CD4-positive, alpha-beta memory T cell (primary cell): ENCODE data around the gene FCHSD2. TPM values are rescaled to one million over a fixed set of nuclear protein-coding genes. Genes with fewer than 3 reads are reported as not detected.

Source experiments
- CTCF ChIA-PET: fragments of 350-600 bp; sonication (Branson Sonifier 250); formaldehyde crosslinking; loops from one replicate; lab custom pipeline; 2021; ENCODE audit warnings: inconsistent platforms; ENCODE audit not compliant: partially characterized antibody; lab: Charles Lee
- POLR2A ChIA-PET: fragments of 350-600 bp; sonication (Branson Sonifier 250); formaldehyde crosslinking; loops from one replicate; lab custom pipeline; 2021; ENCODE audit not compliant: partially characterized antibody; lab: Charles Lee
- DNase-seq, 5 donors: peaks; one replicate each; pipeline versions ENCODE4 v3.0.0 to v3.0.0-alpha.2; 2020 to 2022; ENCODE audit warnings: mixed read lengths in 1 of 5
- H3K27ac ChIP-seq: one replicate; pipeline ENCODE4 v1.7.0; 2013; ENCODE audit warnings: low read depth, low read length
- H3K27me3 ChIP-seq: 2 replicates; pipeline ENCODE4 v1.7.0; 2013; ENCODE audit warnings: mild to moderate bottlenecking, low read length, moderate library complexity; ENCODE audit not compliant: insufficient read depth
- H3K36me3 ChIP-seq: 2 replicates; pipeline ENCODE4 v1.7.0; 2013; ENCODE audit warnings: mild to moderate bottlenecking, low read length, moderate library complexity; ENCODE audit not compliant: insufficient read depth
- H3K4me1 ChIP-seq: 2 replicates; pipeline ENCODE4 v1.7.0; 2013; ENCODE audit warnings: mild to moderate bottlenecking, low read length, moderate library complexity; ENCODE audit not compliant: insufficient read depth
- H3K4me3 ChIP-seq, 2 donors: one replicate each; pipeline ENCODE4 v1.7.0; 2013; ENCODE audit warnings: low read length in 2 of 2, mild to moderate bottlenecking in 1 of 2
- H3K9me3 ChIP-seq, 2 donors: one replicate each; pipeline ENCODE4 v1.7.0; 2013; ENCODE audit warnings: low read length in 2 of 2, control low read depth in 1 of 2; ENCODE audit not compliant: control insufficient read depth in 1 of 2
- H3K27ac Mint-ChIP-seq, 7 donors: one replicate each; pipeline ENCODE4 v1.8.0; 2020 to 2021; ENCODE audit warnings: mixed read lengths in 7 of 7, mild to moderate bottlenecking in 6 of 7, inconsistent platforms in 3 of 7, moderate library complexity in 3 of 7
- H3K27me3 Mint-ChIP-seq, 2 donors: one replicate each; pipeline ENCODE4 v1.8.0; 2020 to 2021; ENCODE audit warnings: mixed read lengths in 2 of 2
- H3K36me3 Mint-ChIP-seq, 2 donors: one replicate each; pipeline ENCODE4 v1.8.0; 2020 to 2021; ENCODE audit warnings: mixed read lengths in 2 of 2, inconsistent platforms in 1 of 2, mild to moderate bottlenecking in 1 of 2
- H3K4me1 Mint-ChIP-seq, 4 donors: one replicate each; pipeline ENCODE4 v1.8.0; 2020 to 2021; ENCODE audit warnings: mixed read lengths in 4 of 4, mild to moderate bottlenecking in 1 of 4
- H3K4me3 Mint-ChIP-seq, 8 donors: one replicate each; pipeline ENCODE4 v1.8.0; 2020 to 2021; ENCODE audit warnings: mixed read lengths in 8 of 8, mild to moderate bottlenecking in 7 of 8, moderate library complexity in 6 of 8, inconsistent platforms in 3 of 8
- H3K9me3 Mint-ChIP-seq, 8 donors: one replicate each; pipeline ENCODE4 v1.8.0; 2020 to 2021; ENCODE audit warnings: mixed read lengths in 8 of 8, mild to moderate bottlenecking in 5 of 8, inconsistent platforms in 3 of 8, moderate library complexity in 1 of 8
- intact Hi-C: fragments of 100-400 bp; cut with micrococcal nuclease; formaldehyde crosslinking; loops from one replicate; pipeline ENCODE4 v1.15.1; 2023
- polyA plus RNA-seq, 2 donors: library from polyadenylated mRNA; unstranded; fragments of 300-500 nt; fragmentation: Illumina TruSeq; gene quantifications; one replicate each; pipeline ENCODE4 v1.2.3, GENCODE V29; 2021
- total RNA-seq, 2 experiments: library from RNA; stranded (reverse); gene quantifications; one replicate each; pipeline ENCODE4 v1.2.3, GENCODE V29; 2021

Gene FCHSD2
- total and polyA plus RNA-seq, 4 experiments from 2014 or later = 9.5 to 52.0 (median 34.8) TPM

DNA sequence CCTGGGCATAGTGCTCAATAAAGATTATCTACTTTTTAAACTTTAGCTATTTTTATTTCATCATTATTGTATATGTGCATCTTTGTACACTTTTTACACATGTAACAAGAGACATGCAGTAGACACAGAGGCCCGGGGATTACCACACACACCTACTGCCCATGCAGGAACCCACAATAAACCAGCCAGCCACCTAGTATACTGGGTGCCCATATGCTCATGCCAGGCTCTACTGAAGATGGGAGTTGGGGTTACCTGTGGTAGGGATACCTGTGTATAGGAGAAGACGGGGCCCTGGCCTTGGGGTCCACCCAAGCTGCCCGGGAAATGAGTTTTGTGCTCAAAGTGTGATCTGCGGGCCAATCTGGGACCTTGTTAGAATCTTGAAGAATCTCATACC, 44.8 kb upstream of the FCHSD2 start:
- Mint-ChIP-seq H3K36me3 (no peaks in the 10 kb centered on the region), H3K4me3 (no peak overlapping the region), H3K27ac (no peak overlapping the region), H3K9me3 (no peaks in the 10 kb centered on the region), H3K4me1 (peaks cover 0 to 5% (median 3%) of the 10 kb centered on the region in 4 donors), H3K27me3 (peaks cover 3 to 16% of the 10 kb centered on the region in 2 donors)
- ChIA-PET CTCF (interaction anchor here (1.0 to 5.6 kb wide), 6 partner anchors 10 to 355 kb away, joined by 3 to 25 read pairs (median 6); no protein-coding TSS in a partner anchor), POLR2A (interaction anchor here (1.2 kb wide), 1 partner anchor 44 kb away, joined by 3 read pairs; the partner anchor contains the start of gene FCHSD2)
- intact Hi-C loops = no loop called here
- no peak overlapping the region for H3K27ac ChIP-seq
- no peaks in the 10 kb centered on the region for H3K4me1 ChIP-seq
- DNase-seq = no peak
- H3K27me3 ChIP-seq = no peaks in the 10 kb centered on the region
- no peak overlapping the region for H3K4me3 ChIP-seq
- H3K9me3 ChIP-seq = no peaks in the 10 kb centered on the region
- no peaks in the 10 kb centered on the region for H3K36me3 ChIP-seq

DNA sequence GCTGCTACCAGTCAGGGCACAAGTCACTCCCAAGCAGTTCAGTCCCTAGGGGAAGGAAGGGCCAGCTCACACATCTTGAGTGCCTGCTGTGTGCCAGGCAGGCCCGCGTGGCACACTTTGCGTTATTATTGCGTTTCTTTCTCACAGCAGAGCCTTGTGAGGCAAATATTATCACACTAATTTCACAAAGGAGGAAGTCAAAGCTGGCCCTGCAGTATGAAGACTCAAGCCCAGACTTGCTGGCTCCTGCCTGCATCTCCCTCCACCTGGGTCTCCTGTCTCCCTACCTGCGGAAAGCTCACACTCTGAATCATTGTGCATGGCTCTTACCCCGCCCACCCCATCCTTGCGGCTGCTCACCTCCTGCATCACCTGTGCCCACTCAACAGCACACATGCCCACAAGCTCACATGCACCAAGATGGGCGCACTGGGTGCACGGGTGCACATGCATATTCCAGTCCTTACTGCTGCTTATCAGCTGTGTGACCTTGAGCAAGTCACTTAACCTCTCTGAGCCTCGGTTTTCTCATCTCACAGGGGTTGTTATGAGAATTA, 44.3 kb upstream of the FCHSD2 start:
- intact Hi-C loops = no loop called here
- H3K9me3 Mint-ChIP-seq = no peaks in the 10 kb centered on the region
- ChIA-PET POLR2A (interaction anchor here (1.2 kb wide), 1 partner anchor 44 kb away, joined by 3 read pairs; the partner anchor contains the start of gene FCHSD2), CTCF (interaction anchor here (1.6 to 5.6 kb wide), 5 partner anchors 9 to 354 kb away, joined by 3 to 25 read pairs (median 7); no protein-coding TSS in a partner anchor)
- no peak overlapping the region for H3K27ac Mint-ChIP-seq
- Histone ChIP-seq H3K27ac (no peak overlapping the region), H3K27me3 (no peaks in the 10 kb centered on the region), H3K9me3 (no peaks in the 10 kb centered on the region), H3K4me1 (no peaks in the 10 kb centered on the region), H3K4me3 (no peak overlapping the region), H3K36me3 (no peaks in the 10 kb centered on the region)
- H3K36me3 Mint-ChIP-seq = no peaks in the 10 kb centered on the region
- no peak for DNase-seq
- H3K4me1 Mint-ChIP-seq = peaks cover 0 to 5% (median 3%) of the 10 kb centered on the region in 4 donors
- H3K27me3 Mint-ChIP-seq = peaks cover 3 to 16% of the 10 kb centered on the region in 2 donors
- H3K4me3 Mint-ChIP-seq = no peak overlapping the region

DNA sequence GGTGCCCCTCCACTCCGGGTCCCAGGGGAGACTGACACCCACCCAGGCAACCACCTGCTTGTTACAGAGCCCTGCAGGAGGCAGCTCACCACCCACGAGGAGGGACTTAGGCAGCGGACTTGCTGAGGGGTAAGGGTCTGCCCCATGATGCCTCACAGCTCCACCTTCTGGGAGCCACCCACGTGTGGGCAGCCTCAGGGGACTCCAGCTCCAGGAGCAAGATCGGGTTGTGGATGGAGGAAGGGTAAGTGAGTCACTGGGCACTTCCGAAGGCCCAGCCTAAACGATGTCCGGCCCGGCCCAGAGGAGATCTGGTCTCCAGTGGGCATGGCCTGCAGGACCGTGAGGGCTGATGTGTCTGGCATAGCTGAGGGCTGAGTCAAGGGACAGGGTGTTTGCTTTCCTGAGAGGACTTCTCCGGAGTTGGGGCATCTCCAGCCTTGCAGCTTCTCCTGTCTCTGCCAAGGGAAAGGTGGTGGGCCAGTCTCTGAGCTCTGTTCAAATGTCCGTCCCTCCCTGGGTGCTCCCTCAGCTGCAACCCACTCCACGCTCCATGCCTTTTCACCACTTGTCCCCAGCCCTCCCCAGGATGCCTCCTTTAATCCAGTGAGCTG, 43.7 kb upstream of the FCHSD2 start:
- Histone ChIP-seq H3K4me1 (no peaks in the 10 kb centered on the region), H3K9me3 (no peaks in the 10 kb centered on the region), H3K27ac (no peak overlapping the region), H3K36me3 (no peaks in the 10 kb centered on the region), H3K4me3 (no peak overlapping the region), H3K27me3 (no peaks in the 10 kb centered on the region)
- DNase-seq = no peak
- ChIA-PET CTCF (interaction anchor here (0.6 to 5.6 kb wide), 7 partner anchors 8 to 718 kb away, joined by 3 to 25 read pairs (median 4); no protein-coding TSS in a partner anchor), POLR2A (interaction anchor here (1.2 kb wide), 1 partner anchor 43 kb away, joined by 3 read pairs; the partner anchor contains the start of gene FCHSD2)
- H3K27me3 Mint-ChIP-seq = peaks cover 3 to 16% of the 10 kb centered on the region in 2 donors
- no peak overlapping the region for H3K4me3 Mint-ChIP-seq
- no peak overlapping the region for H3K27ac Mint-ChIP-seq
- H3K4me1 Mint-ChIP-seq = peaks cover 0 to 5% (median 3%) of the 10 kb centered on the region in 4 donors
- intact Hi-C loops = loop anchor here (1.0 to 2.0 kb wide), 2 partner anchors 57 to 149 kb away; no protein-coding TSS in a partner anchor
- no peaks in the 10 kb centered on the region for H3K36me3 Mint-ChIP-seq
- no peaks in the 10 kb centered on the region for H3K9me3 Mint-ChIP-seq

DNA sequence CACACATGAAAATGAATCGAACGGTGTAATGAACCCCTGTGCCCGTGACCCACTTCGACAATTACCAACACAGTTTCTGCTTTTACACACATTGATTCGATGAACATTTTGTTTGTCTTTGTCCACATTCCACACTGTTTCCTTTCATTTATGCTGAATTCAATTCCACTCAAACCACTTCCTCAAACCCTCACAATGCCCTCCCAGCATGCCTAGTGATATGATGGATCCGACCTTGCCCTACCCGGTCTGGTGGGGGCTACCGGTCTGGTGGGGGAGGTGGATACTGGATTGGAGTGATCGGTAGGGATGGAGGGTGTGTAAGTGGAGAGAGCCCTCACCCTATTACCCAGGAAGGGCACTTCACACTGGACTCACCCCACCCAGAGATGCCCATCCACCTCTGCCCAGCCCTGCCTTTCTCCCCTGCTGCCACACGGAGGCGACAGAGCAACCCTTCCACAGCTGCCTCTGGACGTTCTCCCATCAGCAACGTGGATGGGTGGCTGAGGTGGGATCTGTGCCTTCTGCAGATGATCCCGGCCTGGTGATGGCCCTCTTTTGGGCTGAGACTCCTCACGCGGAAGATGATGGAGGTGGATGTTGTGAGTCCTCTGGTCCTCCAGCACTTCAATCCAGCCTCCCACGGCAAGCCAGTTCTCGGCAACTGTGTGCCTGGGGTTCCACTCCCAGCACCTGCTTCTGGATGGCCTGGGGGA, 43.0 kb upstream of the FCHSD2 start:
- intact Hi-C loops = loop anchor here (1.0 to 2.0 kb wide), 2 partner anchors 57 to 150 kb away; no protein-coding TSS in a partner anchor
- H3K27ac ChIP-seq = no peak overlapping the region

DNA sequence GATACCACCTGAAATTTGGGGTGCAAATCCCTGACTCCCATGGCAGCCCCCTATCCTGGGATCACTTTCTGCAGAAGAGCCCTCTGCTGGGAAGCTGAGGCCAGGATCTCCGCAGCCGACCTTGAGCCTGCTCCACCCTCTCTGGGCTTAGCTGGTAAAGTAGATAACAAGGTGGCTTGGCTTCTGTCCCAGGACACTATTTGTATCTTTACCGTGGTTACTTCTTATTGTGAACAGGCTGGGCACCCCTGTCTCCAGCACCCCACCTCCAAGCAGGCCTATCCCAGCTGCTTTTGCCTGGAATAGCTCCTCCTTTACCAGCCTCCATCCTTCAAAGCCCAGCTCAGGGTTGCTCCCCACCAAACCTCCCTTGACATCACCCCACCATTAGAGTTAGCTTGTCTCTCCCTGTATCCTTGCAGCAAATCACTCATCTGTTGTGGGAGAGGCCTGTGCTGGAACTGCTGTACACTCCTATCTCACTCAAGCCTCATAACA, 40.8 kb upstream of the FCHSD2 start:
- Mint-ChIP-seq H3K27ac (no peak overlapping the region), H3K4me3 (no peak overlapping the region), H3K27me3 (peaks cover 3 to 14% of the 10 kb centered on the region in 2 donors), H3K9me3 (no peaks in the 10 kb centered on the region), H3K4me1 (peaks cover 4 to 8% (median 5%) of the 10 kb centered on the region in 4 donors), H3K36me3 (no peaks in the 10 kb centered on the region)
- H3K4me1 ChIP-seq = peaks cover 5% of the 10 kb centered on the region
- H3K4me3 ChIP-seq = no peak overlapping the region
- no peak for DNase-seq
- POLR2A ChIA-PET = no interaction called here
- CTCF ChIA-PET = interaction anchor here (0.6 to 1.2 kb wide), 4 partner anchors 14 to 351 kb away, joined by 3 to 4 read pairs (median 4); no protein-coding TSS in a partner anchor
- no peak overlapping the region for H3K27ac ChIP-seq
- intact Hi-C loops = no loop called here
- no peaks in the 10 kb centered on the region for H3K9me3 ChIP-seq
- no peaks in the 10 kb centered on the region for H3K27me3 ChIP-seq
- H3K36me3 ChIP-seq = no peaks in the 10 kb centered on the region

More for the DNA sequence above, 43.0 kb upstream of the FCHSD2 start:
- peak overlapping the region in 1 of 8 donors; percentile 48 for H3K4me3 Mint-ChIP-seq
- H3K27me3 Mint-ChIP-seq = peaks cover 3 to 14% of the 10 kb centered on the region in 2 donors
- H3K27me3 ChIP-seq = no peaks in the 10 kb centered on the region
- DNase-seq = peak in 4 of 5 donors; percentile 24 to 41 (median 33)
- H3K36me3 Mint-ChIP-seq = no peaks in the 10 kb centered on the region
- ChIA-PET CTCF (interaction anchor here (0.6 to 5.6 kb wide), 6 partner anchors 8 to 718 kb away, joined by 3 to 25 read pairs (median 4); no protein-coding TSS in a partner anchor), POLR2A (no interaction called here)
- H3K4me1 ChIP-seq = no peaks in the 10 kb centered on the region
- H3K36me3 ChIP-seq = no peaks in the 10 kb centered on the region
- H3K4me1 Mint-ChIP-seq = peaks cover 0 to 5% (median 3%) of the 10 kb centered on the region in 4 donors
- no peak overlapping the region for H3K27ac Mint-ChIP-seq
- H3K4me3 ChIP-seq = no peak overlapping the region
- no peaks in the 10 kb centered on the region for H3K9me3 ChIP-seq
- no peaks in the 10 kb centered on the region for H3K9me3 Mint-ChIP-seq

DNA sequence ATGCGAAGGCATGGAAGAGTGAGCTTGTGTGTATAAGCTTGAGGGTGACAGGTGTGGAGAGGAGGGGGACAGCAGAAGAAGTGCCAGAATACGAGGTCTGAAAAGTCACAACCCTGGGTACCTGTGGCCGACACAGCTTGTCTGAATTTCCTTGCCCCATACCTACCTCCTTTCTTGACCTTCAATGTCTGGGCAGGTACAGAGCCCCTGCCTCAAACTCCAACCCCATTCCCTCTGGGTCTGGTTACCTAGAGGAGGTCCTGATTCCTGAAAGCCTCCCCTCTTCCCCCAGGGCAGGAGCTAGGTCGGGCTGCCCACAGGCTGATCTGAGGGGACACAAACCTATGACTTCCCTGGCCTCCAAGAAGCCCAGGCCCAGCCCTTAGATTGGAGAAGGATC, 36.6 kb upstream of the FCHSD2 start:
- Mint-ChIP-seq H3K4me1 (peaks cover 0 to 9% (median 3%) of the 10 kb centered on the region in 4 donors), H3K9me3 (no peaks in the 10 kb centered on the region), H3K27ac (no peak overlapping the region), H3K27me3 (peaks cover 0 to 5% of the 10 kb centered on the region in 2 donors), H3K36me3 (no peaks in the 10 kb centered on the region), H3K4me3 (no peak overlapping the region)
- H3K4me3 ChIP-seq = no peak overlapping the region
- H3K9me3 ChIP-seq = no peaks in the 10 kb centered on the region
- no peaks in the 10 kb centered on the region for H3K36me3 ChIP-seq
- intact Hi-C loops = loop anchor here (1.0 to 2.0 kb wide), 5 partner anchors 36 to 594 kb away; partner anchors contain the start of gene FCHSD2
- H3K27me3 ChIP-seq = no peaks in the 10 kb centered on the region
- ChIA-PET CTCF (interaction anchor here (0.7 to 7.4 kb wide), 27 partner anchors 9 to 494 kb away, joined by 3 to 161 read pairs (median 5); partner anchors contain the start of gene FCHSD2), POLR2A (interaction anchor here (2.4 to 2.8 kb wide), 2 partner anchors 347 to 454 kb away, joined by 10 to 19 read pairs; no protein-coding TSS in a partner anchor)
- DNase-seq = no peak
- H3K27ac ChIP-seq = no peak overlapping the region
- H3K4me1 ChIP-seq = peaks cover 10% of the 10 kb centered on the region
